Testis (tissue), 3 donors: ENCODE data around the gene BANK1. TPM values are rescaled to one million over a fixed set of nuclear protein-coding genes. Genes with fewer than 3 reads are reported as not detected.
A peak's percentile ranks its signal among the peaks of the same experiment; 100 is the strongest.

Experiments
- DNase-seq: peaks from one replicate; pipeline ENCODE4 v3.0.0-alpha.2; 2019
- H3K27ac ChIP-seq, 2 donors: fragments of 200-600 bp; sonication (generic); one replicate each; pipeline ENCODE4 v1.5.1; 2019
- H3K27me3 ChIP-seq: fragments of 200-600 bp; sonication (generic); one replicate; pipeline ENCODE4 v1.5.1; 2019
- H3K36me3 ChIP-seq: fragments of 200-600 bp; sonication (generic); one replicate; pipeline ENCODE4 v1.5.1; 2017; ENCODE audit warnings: low read depth; ENCODE audit errors: missing control alignments
- H3K4me1 ChIP-seq: fragments of 200-600 bp; sonication (generic); one replicate; pipeline ENCODE4 v1.5.1; 2019
- H3K4me3 ChIP-seq, 2 donors: fragments of 200-600 bp; sonication (generic); one replicate each; pipeline ENCODE4 v1.5.1; 2017 to 2019
- H3K9me3 ChIP-seq: fragments of 200-600 bp; sonication (generic); one replicate; pipeline ENCODE4 v1.5.1; 2017
- POLR2A ChIP-seq: fragments of 450-650 bp; IDR thresholded peaks from one replicate; pipeline ENCODE4 v1.6.1; 2017; ENCODE audit warnings: antibody characterized with exemption, mild to moderate bottlenecking, moderate library complexity
- WGBS, 2 donors: methylation state at CpG; one replicate each; pipeline ENCODE4 v1.1.5; 2018; 5-methylcytosine and 5-hydroxymethylcytosine counted together
- intact Hi-C: fragments of 100-400 bp; cut with DNase I; formaldehyde crosslinking; loops from one replicate; pipeline ENCODE4 v1.15.1; 2023; ENCODE audit warnings: low total_unique reads
- polyA plus RNA-seq: library from polyadenylated mRNA; stranded (reverse); fragments of 350-450 nt; fragmentation: Illumina TruSeq; extraction: RNeasy Lipid Tissue Mini Kit (QIAGEN cat#74804); gene quantifications from one replicate; pipeline ENCODE4 v1.2.3, GENCODE V29; 2014; ENCODE audit warnings: low read depth, low replicate concordance; ENCODE audit not compliant: insufficient read depth
- total RNA-seq, 2 donors: library from RNA; depleted of rRNA; stranded (reverse); fragments of >200 nt; gene quantifications; one replicate each; pipeline ENCODE4 v1.2.3, GENCODE V29; 2016
- TF ChIP-seq, protein P1 (sequence below), 3 experiments: fragments of 450-650 bp in 2 of 3; fragments of 200-600 bp in 1 of 3; sonication (generic) in 1 of 3; IDR thresholded peaks; one replicate each; pipeline ENCODE4 v1.5.1; 2016 to 2019; ENCODE audit warnings: antibody characterized with exemption in 3 of 3, mild to moderate bottlenecking in 2 of 3, moderate library complexity in 1 of 3

BANK1 gene
- total and polyA plus RNA-seq, 3 donors from 2014 or later, result 5.2 to 10.4 (median 10.0) TPM

DNA sequence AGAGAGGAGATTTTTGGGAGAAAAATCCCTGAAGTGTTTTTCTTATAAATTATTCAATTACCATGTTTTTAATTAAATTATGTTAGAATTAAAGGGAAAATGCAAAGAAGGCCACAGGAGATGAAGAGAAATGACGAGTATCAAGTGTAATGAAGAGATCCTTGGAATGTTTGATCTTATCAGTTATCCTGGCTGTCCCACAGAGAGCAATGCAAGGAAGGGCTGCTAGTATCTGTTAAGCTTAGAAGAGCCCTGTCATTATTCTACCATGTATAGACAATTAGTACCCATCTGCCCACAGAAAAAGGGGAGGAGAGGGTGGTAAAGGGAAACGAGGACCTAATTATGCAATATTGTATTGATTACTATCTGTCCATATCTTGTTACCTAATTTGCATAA, 257.1 kb downstream of the BANK1 start:
- H3K9me3 ChIP-seq, result no peaks in the 10 kb centered on the region
- no peaks in the 10 kb centered on the region for H3K4me1 ChIP-seq
- no peaks in the 10 kb centered on the region for H3K27me3 ChIP-seq
- H3K4me3 ChIP-seq, result no peak overlapping the region
- WGBS, 2 donors, result 56 to 64% methylated on average over 2 of the region's 2 CpGs
- intact Hi-C loops, result no loop called here
- no peaks in the 10 kb centered on the region for H3K36me3 ChIP-seq
- no peak overlapping the region for H3K27ac ChIP-seq
- TF ChIP-seq POLR2A, result no peak
- TF ChIP-seq, protein P1, sequence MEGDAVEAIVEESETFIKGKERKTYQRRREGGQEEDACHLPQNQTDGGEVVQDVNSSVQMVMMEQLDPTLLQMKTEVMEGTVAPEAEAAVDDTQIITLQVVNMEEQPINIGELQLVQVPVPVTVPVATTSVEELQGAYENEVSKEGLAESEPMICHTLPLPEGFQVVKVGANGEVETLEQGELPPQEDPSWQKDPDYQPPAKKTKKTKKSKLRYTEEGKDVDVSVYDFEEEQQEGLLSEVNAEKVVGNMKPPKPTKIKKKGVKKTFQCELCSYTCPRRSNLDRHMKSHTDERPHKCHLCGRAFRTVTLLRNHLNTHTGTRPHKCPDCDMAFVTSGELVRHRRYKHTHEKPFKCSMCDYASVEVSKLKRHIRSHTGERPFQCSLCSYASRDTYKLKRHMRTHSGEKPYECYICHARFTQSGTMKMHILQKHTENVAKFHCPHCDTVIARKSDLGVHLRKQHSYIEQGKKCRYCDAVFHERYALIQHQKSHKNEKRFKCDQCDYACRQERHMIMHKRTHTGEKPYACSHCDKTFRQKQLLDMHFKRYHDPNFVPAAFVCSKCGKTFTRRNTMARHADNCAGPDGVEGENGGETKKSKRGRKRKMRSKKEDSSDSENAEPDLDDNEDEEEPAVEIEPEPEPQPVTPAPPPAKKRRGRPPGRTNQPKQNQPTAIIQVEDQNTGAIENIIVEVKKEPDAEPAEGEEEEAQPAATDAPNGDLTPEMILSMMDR (IDR thresholded peaks at IDR 0.05), result no peak
- no peak for DNase-seq

DNA sequence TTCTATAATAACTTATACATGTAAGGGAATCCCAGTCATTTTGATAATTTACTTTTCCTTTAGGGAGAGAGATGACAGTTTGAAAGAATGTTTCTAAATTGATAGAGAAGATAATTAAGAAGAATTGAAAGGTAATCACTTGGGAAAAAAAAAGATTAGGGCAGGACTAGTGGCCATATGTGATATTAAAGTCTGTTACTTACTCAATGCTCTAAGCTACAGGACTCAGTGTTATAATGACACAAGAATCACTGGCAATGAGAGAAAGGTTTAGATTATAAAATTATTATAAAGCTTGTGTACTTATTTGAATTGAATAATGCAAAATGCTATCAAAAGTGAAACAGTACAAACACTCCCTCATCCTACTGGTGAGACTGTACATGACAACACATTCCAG, 265.3 kb downstream of the BANK1 start:
- H3K27ac ChIP-seq, result no peak overlapping the region
- no peak for DNase-seq
- H3K27me3 ChIP-seq, result no peaks in the 10 kb centered on the region
- H3K36me3 ChIP-seq, result no peaks in the 10 kb centered on the region
- H3K4me3 ChIP-seq, result no peak overlapping the region
- H3K9me3 ChIP-seq, result no peaks in the 10 kb centered on the region
- intact Hi-C loops, result no loop called here
- no peak for TF ChIP-seq POLR2A
- TF ChIP-seq, protein P1 (IDR thresholded peaks at IDR 0.05), result peak in 1 of 3 experiments; percentile 25
- no peaks in the 10 kb centered on the region for H3K4me1 ChIP-seq

DNA sequence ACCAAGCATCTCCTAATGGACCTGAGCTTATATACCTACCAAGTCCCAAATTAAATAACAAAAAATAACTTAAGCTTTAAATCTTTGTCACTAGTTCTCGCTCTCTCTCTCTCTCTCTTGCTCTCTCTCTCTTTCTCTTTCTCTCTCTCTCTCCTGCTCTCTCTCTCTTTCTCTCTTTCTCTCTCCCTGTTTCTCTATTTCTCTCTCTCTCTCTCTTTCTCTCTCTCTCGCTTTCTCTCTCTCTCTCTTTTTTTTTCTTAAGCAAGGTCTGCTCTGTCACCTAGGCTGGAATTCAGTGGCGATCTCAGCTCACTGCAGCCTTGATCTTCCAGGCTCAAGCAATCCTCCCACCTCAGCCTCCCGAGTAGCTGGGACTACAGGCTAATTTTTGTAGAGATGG, 266.6 kb downstream of the BANK1 start:
- intact Hi-C loops, result no loop called here

DNA sequence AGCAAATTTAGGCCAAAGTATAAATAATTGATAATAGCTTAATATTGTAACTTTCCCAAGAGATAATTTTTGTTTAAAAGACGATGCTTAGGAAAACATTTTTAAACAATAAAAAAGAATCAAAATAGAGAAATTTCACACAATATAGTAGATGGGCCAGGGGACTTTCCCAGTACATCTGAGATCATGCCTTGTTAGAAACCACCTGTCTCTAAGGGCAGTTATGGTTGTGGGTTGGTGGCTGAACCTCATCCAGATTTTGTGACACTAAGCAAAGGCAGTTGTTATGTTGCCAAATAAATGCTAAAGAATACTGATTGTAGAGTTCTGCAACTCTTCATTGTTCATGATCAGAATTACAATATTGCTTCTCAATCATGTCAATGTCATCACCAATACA, 270.6 kb downstream of the BANK1 start:
- intact Hi-C loops, result no loop called here

More for the DNA sequence above, 266.6 kb downstream of the BANK1 start:
- DNase-seq, result no peak
- H3K4me1 ChIP-seq, result no peaks in the 10 kb centered on the region
- H3K9me3 ChIP-seq, result no peaks in the 10 kb centered on the region
- H3K27ac ChIP-seq, result no peak overlapping the region
- no peaks in the 10 kb centered on the region for H3K36me3 ChIP-seq
- no peak overlapping the region for H3K4me3 ChIP-seq
- TF ChIP-seq POLR2A, result no peak
- TF ChIP-seq, protein P1 (IDR thresholded peaks at IDR 0.05), result no peak
- 81 to 82% methylated on average over 4 of the region's 4 CpGs for WGBS, 2 donors
- no peaks in the 10 kb centered on the region for H3K27me3 ChIP-seq

More for the DNA sequence above, 270.6 kb downstream of the BANK1 start:
- no peak for TF ChIP-seq POLR2A
- TF ChIP-seq, protein P1 (IDR thresholded peaks at IDR 0.05), result no peak
- WGBS, 2 donors, result 46 to 53% methylated on average over 1 of the region's 1 CpG
- DNase-seq, result no peak
- no peaks in the 10 kb centered on the region for H3K27me3 ChIP-seq
- H3K9me3 ChIP-seq, result no peaks in the 10 kb centered on the region
- no peaks in the 10 kb centered on the region for H3K4me1 ChIP-seq
- H3K36me3 ChIP-seq, result no peaks in the 10 kb centered on the region
- no peak overlapping the region for H3K4me3 ChIP-seq
- no peak overlapping the region for H3K27ac ChIP-seq
